ENCODE results near the gene ARHGEF17. TPM values are rescaled to one million over a fixed set of nuclear protein-coding genes. Genes with fewer than 3 reads are reported as not detected.

Gene ARHGEF17
- total RNA-seq, 2 donors from 2014 or later: 8.6 to 13.4 TPM

- Histone ChIP-seq H3K9me3 (no peaks in the 10 kb centered on the region), H3K27me3 (no peaks in the 10 kb centered on the region), H3K4me1 (peaks cover 4% of the 10 kb centered on the region), H3K27ac (no peak overlapping the region), H3K9ac (ENCODE audit: low read depth in 2 of 2, low read length in 2 of 2) (no peak overlapping the region), H3K4me3 (no peak overlapping the region), H3K36me3 (no peaks in the 10 kb centered on the region)
- DNase-seq: no peak
- no peak for TF ChIP-seq CTCF (IDR thresholded peaks at IDR 0.05)
- intact Hi-C loops (cut with DNase I): loop anchor here (2.0 kb wide), 1 partner anchor 29 kb away; no protein-coding TSS in a partner anchor
These were observed 1.8 kb upstream of the ARHGEF17 start for GRCh38 chr11:73306069-73306841.

DNA sequence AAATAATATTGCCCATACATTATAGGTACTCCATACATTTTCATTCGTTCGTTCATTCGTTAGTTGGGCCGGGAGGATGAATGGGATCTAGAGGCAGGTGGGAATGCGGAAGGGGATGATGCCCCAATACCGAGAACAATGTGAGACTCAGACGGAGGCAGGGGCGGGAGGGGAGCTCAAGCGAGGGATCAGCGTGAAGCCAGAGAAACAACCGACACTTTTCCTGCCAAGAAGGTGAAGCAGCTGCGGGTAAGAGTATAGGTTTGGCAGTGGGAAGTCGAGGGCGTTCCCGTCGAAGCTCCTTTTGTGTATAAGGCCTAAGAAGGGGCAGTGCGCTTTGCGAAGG lies 1.1 kb upstream of the ARHGEF17 start:
- intact Hi-C loops (cut with DNase I): loop anchor here (2.0 kb wide), 1 partner anchor 28 kb away; no protein-coding TSS in a partner anchor
- H3K36me3 ChIP-seq: no peaks in the 10 kb centered on the region
- H3K27ac ChIP-seq: peak overlapping the region; percentile 87
- no peak for TF ChIP-seq CTCF (IDR thresholded peaks at IDR 0.05)
- H3K27me3 ChIP-seq: no peaks in the 10 kb centered on the region
- peak overlapping the region; percentile 60 for H3K4me3 ChIP-seq
- peaks cover 4% of the 10 kb centered on the region for H3K4me1 ChIP-seq
- H3K9ac ChIP-seq (ENCODE audit: low read depth in 2 of 2, low read length in 2 of 2): peak overlapping the region; percentile 28 to 51
- H3K9me3 ChIP-seq: no peaks in the 10 kb centered on the region
- DNase-seq: peak; percentile 37

- Histone ChIP-seq H3K27ac (peak overlapping the region; percentile 87), H3K4me3 (peak overlapping the region; percentile 60), H3K4me1 (peaks cover 4% of the 10 kb centered on the region), H3K27me3 (no peaks in the 10 kb centered on the region), H3K36me3 (no peaks in the 10 kb centered on the region), H3K9me3 (no peaks in the 10 kb centered on the region), H3K9ac (ENCODE audit: low read depth in 2 of 2, low read length in 2 of 2) (peak overlapping the region; percentile 73 to 77)
- peak; percentile 61 for TF ChIP-seq CTCF (IDR thresholded peaks at IDR 0.05)
- peak; percentile 99 for DNase-seq
- intact Hi-C loops (cut with DNase I): loop anchor here (2.0 kb wide), 1 partner anchor 27 kb away; no protein-coding TSS in a partner anchor
These were observed 613 bp upstream of the ARHGEF17 start for GRCh38 chr11:73307323-73308002.

DNA sequence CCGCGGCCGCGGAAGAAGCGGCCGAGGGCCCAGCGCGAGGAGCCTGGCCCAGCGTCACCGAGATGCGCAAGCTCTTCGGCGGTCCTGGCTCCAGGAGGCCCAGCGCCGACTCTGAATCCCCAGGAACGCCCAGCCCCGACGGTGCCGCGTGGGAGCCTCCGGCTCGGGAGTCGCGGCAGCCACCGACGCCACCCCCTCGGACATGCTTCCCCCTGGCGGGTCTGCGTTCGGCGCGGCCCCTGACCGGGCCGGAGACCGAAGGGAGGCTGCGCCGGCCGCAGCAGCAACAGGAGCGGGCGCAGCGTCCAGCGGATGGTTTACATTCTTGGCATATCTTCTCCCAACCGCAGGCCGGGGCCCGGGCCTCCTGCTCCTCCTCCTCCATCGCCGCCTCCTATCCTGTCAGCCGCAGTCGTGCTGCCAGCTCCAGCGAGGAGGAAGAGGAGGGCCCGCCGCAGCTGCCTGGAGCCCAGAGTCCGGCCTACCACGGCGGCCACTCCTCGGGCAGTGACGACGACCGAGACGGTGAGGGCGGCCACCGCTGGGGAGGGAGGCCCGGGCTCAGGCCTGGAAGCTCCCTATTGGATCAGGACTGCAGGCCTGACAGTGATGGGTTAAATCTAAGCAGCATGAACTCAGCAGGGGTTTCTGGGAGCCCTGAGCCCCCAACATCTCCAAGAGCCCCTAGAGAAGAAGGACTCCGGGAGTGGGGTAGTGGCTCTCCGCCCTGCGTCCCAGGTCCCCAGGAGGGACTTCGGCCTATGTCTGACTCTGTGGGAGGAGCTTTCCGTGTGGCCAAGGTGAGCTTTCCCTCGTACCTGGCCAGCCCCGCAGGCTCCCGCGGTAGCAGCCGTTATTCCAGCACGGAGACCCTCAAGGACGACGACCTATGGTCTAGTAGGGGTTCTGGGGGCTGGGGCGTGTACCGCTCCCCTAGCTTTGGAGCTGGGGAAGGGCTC lies 1.2 kb downstream of the ARHGEF17 start:
- H3K9me3 ChIP-seq: no peaks in the 10 kb centered on the region
- H3K4me1 ChIP-seq: peaks cover 4% of the 10 kb centered on the region
- peak overlapping the region; percentile 68 to 77 for H3K9ac ChIP-seq (ENCODE audit: low read depth in 2 of 2, low read length in 2 of 2)
- H3K27ac ChIP-seq: peak overlapping the region; percentile 87
- no peak for TF ChIP-seq CTCF (IDR thresholded peaks at IDR 0.05)
- intact Hi-C loops (cut with DNase I): no loop called here
- peak; percentile 82 for DNase-seq
- H3K4me3 ChIP-seq: peak overlapping the region; percentile 60
- H3K36me3 ChIP-seq: no peaks in the 10 kb centered on the region
- H3K27me3 ChIP-seq: no peaks in the 10 kb centered on the region

DNA sequence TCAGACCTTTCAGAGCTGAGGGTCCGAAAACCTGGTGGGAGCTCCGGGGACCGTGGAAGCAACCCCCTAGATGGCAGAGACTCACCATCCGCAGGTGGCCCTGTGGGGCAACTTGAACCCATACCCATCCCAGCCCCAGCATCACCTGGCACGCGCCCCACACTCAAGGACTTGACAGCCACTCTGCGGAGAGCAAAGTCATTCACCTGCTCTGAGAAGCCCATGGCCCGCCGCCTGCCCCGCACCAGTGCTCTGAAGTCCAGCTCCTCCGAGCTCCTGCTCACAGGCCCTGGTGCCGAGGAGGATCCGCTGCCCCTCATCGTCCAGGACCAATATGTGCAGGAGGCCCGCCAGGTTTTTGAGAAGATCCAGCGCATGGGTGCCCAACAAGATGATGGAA lies 2.0 kb downstream of the ARHGEF17 start:
- peak overlapping the region; percentile 60 for H3K4me3 ChIP-seq
- no peaks in the 10 kb centered on the region for H3K9me3 ChIP-seq
- peaks cover 4% of the 10 kb centered on the region for H3K4me1 ChIP-seq
- H3K9ac ChIP-seq (ENCODE audit: low read depth in 2 of 2, low read length in 2 of 2): peak overlapping the region; percentile 68 to 77
- intact Hi-C loops (cut with DNase I): no loop called here
- no peak for DNase-seq
- H3K36me3 ChIP-seq: no peaks in the 10 kb centered on the region
- H3K27me3 ChIP-seq: no peaks in the 10 kb centered on the region
- peak overlapping the region; percentile 87 for H3K27ac ChIP-seq
- TF ChIP-seq CTCF (IDR thresholded peaks at IDR 0.05): no peak
